ENCODE results near the gene SLC8A3. TPM values are rescaled to one million over a fixed set of nuclear protein-coding genes. Genes with fewer than 3 reads are reported as not detected.

The SLC8A3 gene
- total and polyA plus RNA-seq, 2 of the 13 experiments (the other 11 are each of a cell fraction or from before 2014, with no cell fraction given), result 0.01 to 0.02 TPM

DNA sequence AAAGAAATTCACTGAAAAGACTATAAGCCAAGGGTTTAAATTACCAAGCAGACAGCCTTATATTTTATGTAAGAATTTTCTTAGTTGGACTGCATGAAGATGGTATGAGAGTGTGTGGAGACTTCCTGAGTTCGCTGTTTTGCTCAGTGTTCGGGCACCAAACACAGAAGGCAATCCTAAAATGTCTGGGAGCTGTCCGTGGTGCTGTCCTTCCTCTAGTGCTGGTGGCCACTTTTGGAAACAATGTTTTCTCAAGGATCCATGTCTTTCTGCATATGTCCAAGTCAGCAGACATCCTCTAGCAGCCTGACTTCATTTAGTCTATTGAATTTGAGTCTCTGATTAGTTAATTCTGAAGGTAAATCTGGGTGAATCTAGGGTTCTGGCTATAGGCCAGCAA lies 135.8 kb downstream of the SLC8A3 start (continued):
- TF ChIP-seq KLF15 (CRISPR knock-in tag; IDR thresholded peaks at IDR 0.05; ENCODE audit: borderline replicate concordance), result no peak
- TF ChIP-seq ASH2L (IDR thresholded peaks at IDR 0.05; ENCODE audit: insufficient read length, low read depth, low read length), result no peak
- TF ChIP-seq MEIS1 (CRISPR knock-in tag; IDR thresholded peaks at IDR 0.05; ENCODE audit: borderline replicate concordance), result no peak
- TF ChIP-seq KLF6 (CRISPR knock-in tag; IDR thresholded peaks at IDR 0.05), result peak; percentile 88; the same call in 1 of the 2 replicates
- TF ChIP-seq ZNF746 (CRISPR knock-in tag; IDR thresholded peaks at IDR 0.05), result no peak
- TF ChIP-seq ZNF562 (CRISPR knock-in tag; IDR thresholded peaks at IDR 0.05; ENCODE audit: borderline replicate concordance), result no peak
- TF ChIP-seq ZNF431 (CRISPR knock-in tag; IDR thresholded peaks at IDR 0.05; ENCODE audit: borderline replicate concordance, low read depth), result 0 out of 2 replicates have a peak, but pooled peaks have one; percentile 51
- 0 out of 2 replicates have a peak, but pooled peaks have one; percentile 27 for TF ChIP-seq ZNF326 (CRISPR knock-in tag; IDR thresholded peaks at IDR 0.05; ENCODE audit: borderline replicate concordance)
- TF ChIP-seq, protein P1, sequence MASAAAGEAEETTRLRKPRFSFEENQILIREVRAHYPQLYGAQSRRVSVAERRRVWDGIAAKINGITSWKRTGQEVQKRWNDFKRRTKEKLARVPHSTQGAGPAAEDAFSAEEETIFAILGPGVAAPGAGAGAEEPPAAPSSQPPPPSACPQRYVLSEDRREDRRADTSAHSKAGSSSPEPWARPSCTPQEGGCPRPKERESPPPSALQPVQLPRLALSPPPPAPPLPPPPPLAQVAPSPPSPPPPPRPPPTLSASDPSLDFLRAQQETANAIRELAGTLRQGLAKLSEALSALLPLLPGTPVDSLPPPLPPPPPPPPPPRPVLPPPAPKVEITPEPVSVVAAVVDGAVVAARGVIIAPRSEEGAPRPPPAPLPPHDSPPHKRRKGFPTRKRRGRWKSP (CRISPR knock-in tag; IDR thresholded peaks at IDR 0.05), result peak; percentile 31; the same call in 1 of the 2 replicates
- no peak for TF ChIP-seq SUZ12 (IDR thresholded peaks at IDR 0.05; ENCODE audit: low read depth, low read length)
- peak; percentile 47; the same call in 1 of the 2 replicates for TF ChIP-seq MTF1 (CRISPR knock-in tag; IDR thresholded peaks at IDR 0.05)
- TF ChIP-seq ZNF737 (CRISPR knock-in tag; IDR thresholded peaks at IDR 0.05; ENCODE audit: borderline replicate concordance), result no peak
- TF ChIP-seq ZNF775 (CRISPR knock-in tag; IDR thresholded peaks at IDR 0.05; ENCODE audit: borderline replicate concordance), result no peak
- no peak for TF ChIP-seq ZBTB42 (CRISPR knock-in tag; IDR thresholded peaks at IDR 0.05)
- no peak for TF ChIP-seq ZNF251 (CRISPR knock-in tag; IDR thresholded peaks at IDR 0.05)
- TF ChIP-seq, protein P2, sequence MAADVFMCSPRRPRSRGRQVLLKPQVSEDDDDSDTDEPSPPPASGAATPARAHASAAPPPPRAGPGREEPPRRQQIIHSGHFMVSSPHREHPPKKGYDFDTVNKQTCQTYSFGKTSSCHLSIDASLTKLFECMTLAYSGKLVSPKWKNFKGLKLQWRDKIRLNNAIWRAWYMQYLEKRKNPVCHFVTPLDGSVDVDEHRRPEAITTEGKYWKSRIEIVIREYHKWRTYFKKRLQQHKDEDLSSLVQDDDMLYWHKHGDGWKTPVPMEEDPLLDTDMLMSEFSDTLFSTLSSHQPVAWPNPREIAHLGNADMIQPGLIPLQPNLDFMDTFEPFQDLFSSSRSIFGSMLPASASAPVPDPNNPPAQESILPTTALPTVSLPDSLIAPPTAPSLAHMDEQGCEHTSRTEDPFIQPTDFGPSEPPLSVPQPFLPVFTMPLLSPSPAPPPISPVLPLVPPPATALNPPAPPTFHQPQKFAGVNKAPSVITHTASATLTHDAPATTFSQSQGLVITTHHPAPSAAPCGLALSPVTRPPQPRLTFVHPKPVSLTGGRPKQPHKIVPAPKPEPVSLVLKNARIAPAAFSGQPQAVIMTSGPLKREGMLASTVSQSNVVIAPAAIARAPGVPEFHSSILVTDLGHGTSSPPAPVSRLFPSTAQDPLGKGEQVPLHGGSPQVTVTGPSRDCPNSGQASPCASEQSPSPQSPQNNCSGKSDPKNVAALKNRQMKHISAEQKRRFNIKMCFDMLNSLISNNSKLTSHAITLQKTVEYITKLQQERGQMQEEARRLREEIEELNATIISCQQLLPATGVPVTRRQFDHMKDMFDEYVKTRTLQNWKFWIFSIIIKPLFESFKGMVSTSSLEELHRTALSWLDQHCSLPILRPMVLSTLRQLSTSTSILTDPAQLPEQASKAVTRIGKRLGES (CRISPR knock-in tag; IDR thresholded peaks at IDR 0.05; ENCODE audit: borderline replicate concordance), result peak; percentile 81
- 0 out of 2 replicates have a peak, but pooled peaks have one; percentile 60 for TF ChIP-seq NKX3-1 (CRISPR knock-in tag; IDR thresholded peaks at IDR 0.05)
- no peak for TF ChIP-seq ZNF766 (CRISPR knock-in tag; IDR thresholded peaks at IDR 0.05; ENCODE audit: borderline replicate concordance)
- TF ChIP-seq, protein P3, sequence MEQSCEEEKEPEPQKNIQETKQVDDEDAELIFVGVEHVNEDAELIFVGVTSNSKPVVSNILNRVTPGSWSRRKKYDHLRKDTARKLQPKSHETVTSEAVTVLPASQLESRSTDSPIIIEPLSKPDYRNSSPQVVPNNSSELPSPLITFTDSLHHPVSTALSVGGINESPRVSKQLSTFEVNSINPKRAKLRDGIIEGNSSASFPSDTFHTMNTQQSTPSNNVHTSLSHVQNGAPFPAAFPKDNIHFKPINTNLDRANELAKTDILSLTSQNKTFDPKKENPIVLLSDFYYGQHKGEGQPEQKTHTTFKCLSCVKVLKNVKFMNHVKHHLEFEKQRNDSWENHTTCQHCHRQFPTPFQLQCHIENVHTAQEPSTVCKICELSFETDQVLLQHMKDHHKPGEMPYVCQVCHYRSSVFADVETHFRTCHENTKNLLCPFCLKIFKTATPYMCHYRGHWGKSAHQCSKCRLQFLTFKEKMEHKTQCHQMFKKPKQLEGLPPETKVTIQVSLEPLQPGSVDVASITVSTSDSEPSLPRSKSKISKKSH (CRISPR knock-in tag; IDR thresholded peaks at IDR 0.05; ENCODE audit: borderline replicate concordance), result no peak
- TF ChIP-seq FOSL2 (CRISPR knock-in tag; IDR thresholded peaks at IDR 0.05), result peak; percentile 17; the same call in 1 of the 2 replicates
- TF ChIP-seq ZNF883 (CRISPR knock-in tag; IDR thresholded peaks at IDR 0.05; ENCODE audit: not compliant biosample characterization), result no peak
- TF ChIP-seq ZNF282 (IDR thresholded peaks at IDR 0.05; ENCODE audit: partially characterized antibody), result no peak
- TF ChIP-seq ZNF383 (CRISPR knock-in tag; IDR thresholded peaks at IDR 0.05; ENCODE audit: borderline replicate concordance), result no peak
- TF ChIP-seq ZMYM2 (CRISPR knock-in tag; IDR thresholded peaks at IDR 0.05), result no peak
- no peak for TF ChIP-seq SOX13 (IDR thresholded peaks at IDR 0.05)
- 0 out of 4 replicates have a peak, but pooled peaks of 1 of the 2 experiments have one; percentile 15 for TF ChIP-seq SOX13 (CRISPR knock-in tag; conservative IDR thresholded peaks at IDR 0.05 in 1 of 2, IDR thresholded peaks at IDR 0.05 in 1 of 2)
